Left hindlimb (tissue), 1 donor: Measurements from ENCODE around the gene ARHGAP24.
"Not testable (repeated sequence)": the region's sequence is repeated elsewhere in the genome, so short reads cannot be mapped to it uniquely, and the experiment has no call there.

Source experiments
- DNase-seq: peaks from one replicate; pipeline ENCODE4 v3.0.0-alpha.2; 2018

ARHGAP24 gene

GRCh38 chr4:85659610-85660218 lies 184.8 kb downstream of the ARHGAP24 start:
- no peak for DNase-seq

- not testable (repeated sequence) for DNase-seq
Observed at GRCh38 chr4:85666625-85667024, 191.7 kb downstream of the ARHGAP24 start.

- no peak for DNase-seq
Observed at GRCh38 chr4:85669204-85669603, 194.3 kb downstream of the ARHGAP24 start.

DNA sequence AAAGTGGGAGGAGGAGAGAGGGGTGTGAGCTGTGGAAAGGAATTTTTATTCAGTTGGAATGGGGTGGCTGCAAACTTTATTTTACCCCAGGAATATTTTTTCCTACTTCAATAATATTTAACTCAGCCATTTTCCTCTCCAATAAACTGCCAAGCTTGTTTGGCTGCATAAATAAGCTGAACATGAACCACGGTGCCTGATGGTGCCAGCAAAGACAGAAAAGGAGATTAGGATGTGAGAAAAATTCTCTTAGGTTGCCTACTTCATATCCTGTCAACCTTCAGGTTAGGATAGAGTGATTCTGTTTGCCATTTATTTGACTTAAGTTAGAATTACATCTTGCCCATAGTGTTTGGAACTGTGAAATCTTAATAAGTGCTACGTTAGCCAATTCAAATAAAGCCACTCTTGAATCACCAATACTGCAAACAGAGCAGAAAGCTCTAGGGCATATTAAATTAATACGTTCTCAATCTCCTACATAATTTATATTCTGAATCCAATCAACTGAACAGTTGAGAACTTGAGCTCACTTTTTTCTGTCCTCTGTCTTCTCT lies 195.1 kb downstream of the ARHGAP24 start:
- no peak for DNase-seq

- DNase-seq, result no peak
Observed at GRCh38 chr4:85671120-85671519, 196.2 kb downstream of the ARHGAP24 start.

GRCh38 chr4:85672116-85672515 lies 197.2 kb downstream of the ARHGAP24 start:
- DNase-seq, result no peak

DNA sequence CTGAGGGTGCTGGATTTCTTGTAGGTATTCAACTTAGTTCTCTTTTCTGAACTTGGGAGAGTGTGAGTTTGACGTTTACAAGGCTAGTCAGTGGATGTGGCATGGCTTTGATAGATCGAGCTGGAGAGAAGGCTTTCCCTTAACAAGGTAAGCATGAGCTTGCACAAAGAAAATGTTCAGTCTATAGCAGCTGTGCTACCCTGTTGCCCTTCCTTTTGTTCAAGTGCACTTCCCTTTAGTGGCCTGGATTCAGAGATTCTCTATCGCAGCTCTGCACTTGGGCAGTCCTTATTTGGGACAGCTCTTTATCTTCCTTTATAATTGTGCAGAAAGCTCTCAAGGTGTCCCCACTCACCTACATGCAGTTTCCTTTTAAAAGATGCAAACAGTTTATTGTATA lies 198.0 kb downstream of the ARHGAP24 start:
- no peak for DNase-seq

DNA sequence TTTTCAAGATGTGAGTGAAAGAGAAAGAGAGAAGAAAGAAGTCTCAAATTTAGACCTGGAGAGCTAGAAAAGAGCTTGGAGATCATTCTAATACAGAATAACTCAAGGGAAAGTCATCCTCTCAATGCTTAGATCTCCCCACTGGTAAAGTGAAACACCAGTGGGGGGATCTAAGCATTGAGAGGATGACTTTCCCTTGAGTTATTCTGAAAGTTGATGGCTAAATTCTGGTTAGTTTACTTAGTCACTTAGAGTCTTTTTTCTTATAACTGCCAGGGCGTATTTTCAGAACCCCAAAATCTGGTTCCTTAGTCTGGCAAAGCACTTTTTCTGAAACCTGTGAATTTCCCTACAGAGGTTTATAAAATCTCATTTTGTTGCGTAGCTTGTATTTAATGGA lies 198.6 kb downstream of the ARHGAP24 start:
- no peak for DNase-seq

GRCh38 chr4:85675076-85676049 lies 200.4 kb downstream of the ARHGAP24 start:
- peak; percentile 55 for DNase-seq

DNA sequence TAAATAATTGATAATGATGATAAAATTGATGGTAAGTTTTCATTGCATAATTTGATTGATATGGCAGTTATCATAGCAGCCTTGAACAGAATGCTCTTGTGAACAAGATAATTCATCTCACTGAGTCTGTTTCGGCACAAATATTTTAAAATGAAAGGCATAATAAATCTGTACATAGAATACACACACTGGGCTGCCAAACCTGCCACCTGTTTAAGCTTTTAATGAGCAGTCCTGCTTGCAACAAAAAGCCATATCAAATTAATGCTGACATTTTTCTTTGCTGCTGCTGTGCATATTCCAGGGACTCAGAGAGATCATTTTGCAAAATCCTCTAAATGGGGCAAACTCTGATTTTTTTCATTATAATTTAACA lies 201.1 kb downstream of the ARHGAP24 start:
- no peak for DNase-seq

- DNase-seq, result no peak
Observed at GRCh38 chr4:85676850-85677590, 202.1 kb downstream of the ARHGAP24 start.

- peak; percentile 67 for DNase-seq
Observed at GRCh38 chr4:85681221-85681657, 206.3 kb downstream of the ARHGAP24 start.

- no peak for DNase-seq
Observed at GRCh38 chr4:85681921-85682320, 207.0 kb downstream of the ARHGAP24 start.

GRCh38 chr4:85682391-85682790 lies 207.4 kb downstream of the ARHGAP24 start:
- no peak for DNase-seq

- DNase-seq, result no peak
Observed at GRCh38 chr4:85684676-85685075, 209.7 kb downstream of the ARHGAP24 start.

DNA sequence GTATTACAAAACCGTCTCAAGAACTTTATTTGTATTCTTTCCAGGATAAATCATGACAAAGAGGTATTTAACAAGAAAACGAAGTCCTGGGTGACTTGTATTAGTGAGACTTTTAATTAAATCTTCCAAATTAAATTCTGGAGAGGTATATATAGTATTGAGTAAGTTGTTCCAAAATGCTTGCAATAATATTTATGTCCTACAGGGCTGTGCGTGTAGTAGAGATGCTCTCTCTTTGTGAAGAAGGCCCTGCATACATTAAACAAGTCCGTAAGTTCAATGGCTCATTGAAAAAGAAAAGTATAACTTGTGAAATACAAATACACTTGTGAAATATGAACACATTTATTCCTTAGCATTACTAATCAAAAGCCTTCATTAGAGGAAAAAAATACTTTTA lies 211.4 kb downstream of the ARHGAP24 start:
- DNase-seq, result no peak

- no peak for DNase-seq
Observed at GRCh38 chr4:85688055-85688740, 213.2 kb downstream of the ARHGAP24 start.

DNA sequence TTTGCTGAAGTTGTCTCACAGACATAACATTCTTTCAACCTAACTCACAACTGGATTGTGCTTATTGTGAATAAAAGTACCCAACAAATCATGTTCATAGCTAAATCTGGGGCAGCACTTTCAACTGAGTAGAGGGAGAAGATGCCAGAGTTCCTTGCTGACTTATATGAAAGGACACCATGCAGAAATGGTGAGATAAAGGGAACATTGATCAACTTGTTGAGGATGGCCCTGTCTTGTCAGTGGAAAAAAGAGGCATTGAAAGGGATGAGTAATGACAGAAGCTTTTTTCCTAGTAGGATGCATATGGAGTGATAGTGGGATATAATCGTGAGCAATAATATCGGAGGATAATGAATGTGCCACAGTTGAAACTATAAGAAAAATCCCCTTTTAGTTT lies 221.7 kb downstream of the ARHGAP24 start:
- DNase-seq, result no peak

DNA sequence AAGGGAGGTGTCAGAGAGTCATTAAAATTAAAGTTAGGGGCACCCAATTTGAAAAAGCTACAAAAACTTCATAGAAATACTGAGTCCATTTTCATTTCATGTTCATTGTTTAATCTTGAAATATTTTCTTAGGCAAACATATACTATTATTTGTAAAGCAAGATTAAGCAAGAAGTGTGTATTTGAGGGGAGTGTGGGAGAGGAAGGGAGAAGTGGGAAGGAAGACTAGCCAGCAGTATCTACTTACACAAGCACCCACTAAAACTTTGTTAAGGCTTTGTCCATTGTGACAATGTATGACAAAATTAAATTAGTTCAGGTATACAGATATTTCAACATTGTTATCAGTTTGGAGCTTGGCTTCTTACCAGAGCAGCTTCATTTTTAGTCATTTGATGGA lies 222.9 kb downstream of the ARHGAP24 start:
- DNase-seq, result no peak

DNA sequence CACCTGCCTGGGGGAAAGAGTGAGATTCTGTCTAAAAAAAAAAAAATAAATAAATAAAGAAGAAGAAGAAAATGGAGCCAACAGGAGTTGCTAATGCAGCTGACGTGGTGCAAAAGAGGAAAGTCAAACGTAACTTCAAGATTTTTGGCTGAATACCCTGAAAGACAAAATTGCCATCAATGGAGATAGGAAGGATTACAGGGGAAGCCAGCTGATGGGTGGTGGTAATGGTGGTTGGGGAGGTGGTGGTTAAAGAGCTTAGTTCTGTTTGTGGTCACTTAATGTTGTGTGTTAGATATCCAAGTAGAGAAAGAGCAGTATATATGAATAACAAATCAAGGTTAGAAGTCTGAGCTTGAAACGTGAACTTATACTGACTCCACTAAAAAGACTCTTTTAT lies 225.4 kb downstream of the ARHGAP24 start:
- no peak for DNase-seq

DNA sequence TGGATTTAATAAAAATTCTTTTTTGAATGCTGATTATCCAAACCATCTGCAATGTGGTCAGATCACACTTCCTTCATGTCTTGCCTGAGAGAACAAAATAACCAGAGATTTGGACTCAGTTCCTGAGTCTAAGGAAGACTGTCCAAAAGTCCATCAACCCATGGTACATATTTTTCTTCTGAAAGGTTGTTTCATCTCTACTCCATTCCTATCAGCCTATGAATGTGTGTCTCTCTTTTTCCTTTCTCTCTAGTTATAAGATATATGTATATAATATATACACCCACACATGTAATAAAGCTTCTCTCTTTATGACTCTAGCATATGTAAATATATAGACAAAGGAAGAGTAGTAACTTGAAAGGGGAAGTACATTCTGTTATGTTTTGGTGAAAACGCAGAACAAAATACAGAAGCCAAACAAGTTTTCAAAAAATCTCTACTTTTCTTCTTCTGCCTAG lies 226.9 kb downstream of the ARHGAP24 start:
- DNase-seq, result no peak

- no peak for DNase-seq
Observed at GRCh38 chr4:85703096-85703495, 228.1 kb downstream of the ARHGAP24 start.
